ENCODE results near the gene LRRC74A.

The LRRC74A gene

DNA sequence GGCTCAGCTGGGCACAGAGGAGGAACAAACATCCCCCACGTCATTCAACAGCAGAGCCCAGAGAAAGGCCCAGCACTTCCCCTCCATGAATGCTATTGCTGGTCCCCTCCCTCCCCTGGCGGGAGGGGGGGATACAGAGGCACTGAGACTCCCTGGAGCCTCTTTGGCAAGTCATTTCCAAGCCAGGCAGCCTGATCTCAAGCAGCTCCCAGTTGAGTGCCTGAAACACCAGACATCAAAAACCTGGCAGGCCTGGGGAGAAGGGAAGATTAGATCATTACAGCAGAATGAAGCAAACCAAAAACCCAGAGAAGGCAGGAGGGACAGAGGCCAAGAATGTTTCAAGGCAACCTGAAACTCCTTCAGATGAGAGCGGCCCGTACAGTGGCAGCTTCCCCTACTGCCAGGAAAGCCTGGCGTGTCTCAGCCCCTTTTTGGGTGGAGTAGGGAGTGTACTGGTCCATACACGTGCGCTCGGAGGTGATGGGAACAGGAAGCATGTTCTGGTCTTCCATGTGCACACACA is 92.1 kb downstream of the LRRC74A start:
- no peak overlapping the region for H3K4me3 ChIP-seq (ENCODE audit: low read depth, low read length)
- TF ChIP-seq, protein P1, sequence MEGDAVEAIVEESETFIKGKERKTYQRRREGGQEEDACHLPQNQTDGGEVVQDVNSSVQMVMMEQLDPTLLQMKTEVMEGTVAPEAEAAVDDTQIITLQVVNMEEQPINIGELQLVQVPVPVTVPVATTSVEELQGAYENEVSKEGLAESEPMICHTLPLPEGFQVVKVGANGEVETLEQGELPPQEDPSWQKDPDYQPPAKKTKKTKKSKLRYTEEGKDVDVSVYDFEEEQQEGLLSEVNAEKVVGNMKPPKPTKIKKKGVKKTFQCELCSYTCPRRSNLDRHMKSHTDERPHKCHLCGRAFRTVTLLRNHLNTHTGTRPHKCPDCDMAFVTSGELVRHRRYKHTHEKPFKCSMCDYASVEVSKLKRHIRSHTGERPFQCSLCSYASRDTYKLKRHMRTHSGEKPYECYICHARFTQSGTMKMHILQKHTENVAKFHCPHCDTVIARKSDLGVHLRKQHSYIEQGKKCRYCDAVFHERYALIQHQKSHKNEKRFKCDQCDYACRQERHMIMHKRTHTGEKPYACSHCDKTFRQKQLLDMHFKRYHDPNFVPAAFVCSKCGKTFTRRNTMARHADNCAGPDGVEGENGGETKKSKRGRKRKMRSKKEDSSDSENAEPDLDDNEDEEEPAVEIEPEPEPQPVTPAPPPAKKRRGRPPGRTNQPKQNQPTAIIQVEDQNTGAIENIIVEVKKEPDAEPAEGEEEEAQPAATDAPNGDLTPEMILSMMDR (IDR thresholded peaks at IDR 0.05; ENCODE audit: control insufficient read depth, extremely low read depth, insufficient read depth): no peak
- DNase-seq (ENCODE audit: low read depth): peak; percentile 52

DNA sequence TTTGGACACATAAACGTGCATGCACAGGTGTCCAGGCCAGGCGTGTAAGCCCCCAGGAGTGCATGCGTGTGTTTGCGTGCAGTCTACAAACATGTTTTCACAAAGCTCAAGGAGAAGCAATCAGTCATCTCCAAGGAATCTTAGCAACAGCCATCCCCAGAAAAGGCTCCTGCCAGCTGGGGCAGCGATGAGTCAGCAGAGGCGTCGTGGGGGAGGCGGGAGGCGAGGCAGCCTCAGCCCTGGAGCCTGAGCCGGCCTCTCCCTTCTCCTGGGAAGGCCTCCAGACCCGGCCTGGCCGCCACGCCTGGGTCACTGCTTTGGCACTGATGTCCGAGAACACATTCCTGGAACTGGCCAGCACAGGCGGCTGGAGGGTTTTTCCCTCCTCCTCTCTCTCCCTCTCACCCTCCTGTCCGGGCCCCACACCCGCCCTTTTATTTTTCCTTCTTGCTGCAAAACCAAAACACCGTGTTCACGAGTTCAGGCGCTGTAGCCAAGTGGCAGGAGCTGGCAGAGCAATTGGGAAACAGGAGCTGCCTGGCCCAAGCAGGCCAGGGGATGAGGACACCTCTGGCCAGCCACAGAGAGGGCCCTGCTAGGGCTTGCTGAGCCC is 92.7 kb downstream of the LRRC74A start:
- TF ChIP-seq, protein P1 (IDR thresholded peaks at IDR 0.05; ENCODE audit: control insufficient read depth, extremely low read depth, insufficient read depth): peak; percentile 26; the same call in 1 of the 2 replicates
- peak; percentile 93 for DNase-seq (ENCODE audit: low read depth)
- no peak overlapping the region for H3K4me3 ChIP-seq (ENCODE audit: low read depth, low read length)

Data from LNCaP clone FGC (cell line).